HepG2 (cell line): ENCODE measurements around the gene PHTF2. TPM values are rescaled to one million over a fixed set of nuclear protein-coding genes. Genes with fewer than 3 reads are reported as not detected.
A peak's percentile ranks its signal among the peaks of the same experiment; 100 is the strongest.

ENCODE experiments used
- GATA4 ChIP-seq: sonication (generic); IDR thresholded peaks from 2 replicates; pipeline ENCODE4 v1.6.1; 2016; ENCODE audit warnings: antibody characterized with exemption, low read depth, borderline replicate concordance
- HOXA9 ChIP-seq: sonication (generic); formaldehyde crosslinking; IDR thresholded peaks from 2 replicates; pipeline ENCODE4 v1.8.1; 2022; ENCODE audit warnings: missing genetic modification reagents, mild to moderate bottlenecking, moderate library complexity, borderline replicate concordance
- KDM5A ChIP-seq: fragments of 200-600 bp; sonication (generic); IDR thresholded peaks from 2 replicates; pipeline ENCODE4 v1.7.0; 2018; ENCODE audit warnings: antibody characterized with exemption, mild to moderate bottlenecking, low read length, borderline replicate concordance
- MATR3 ChIP-seq: sonication (generic); formaldehyde crosslinking; IDR thresholded peaks from 2 replicates; pipeline ENCODE4 v1.4.0; 2020; ENCODE audit warnings: missing genetic modification reagents
- MEIS2 ChIP-seq: sonication (generic); formaldehyde crosslinking; IDR thresholded peaks from 2 replicates; pipeline ENCODE4 v1.9.0; 2021; ENCODE audit warnings: mild to moderate bottlenecking, missing genetic modification reagents
- NCOA2 ChIP-seq: sonication (generic); formaldehyde crosslinking; IDR thresholded peaks from 2 replicates; pipeline ENCODE4 v1.8.0; 2022; ENCODE audit warnings: inconsistent platforms
- TAF15 ChIP-seq: fragments of 200-400 bp; formaldehyde crosslinking; IDR thresholded peaks from one replicate; pipeline ENCODE4 v1.6.1; 2018; ENCODE audit warnings: mild to moderate bottlenecking, low read depth, low read length; ENCODE audit not compliant: poor library complexity, severe bottlenecking
- ZFYVE20 ChIP-seq: sonication (generic); formaldehyde crosslinking; IDR thresholded peaks from 2 replicates; pipeline ENCODE4 v1.8.0; 2023; ENCODE audit warnings: low read depth, mild to moderate bottlenecking, moderate library complexity, missing genetic modification reagents, borderline replicate concordance
- ZNF205 ChIP-seq: IDR thresholded peaks from 2 replicates; pipeline ENCODE4 v1.6.1; 2018; ENCODE audit warnings: missing biosample characterization, missing genetic modification reagents
- ZNF326 ChIP-seq: sonication (generic); formaldehyde crosslinking; IDR thresholded peaks from 2 replicates; pipeline ENCODE4 v1.4.0; 2020; ENCODE audit warnings: missing genetic modification reagents, borderline replicate concordance
- ZNF33B ChIP-seq: sonication (generic); formaldehyde crosslinking; IDR thresholded peaks from 2 replicates; pipeline ENCODE4 v1.5.1; 2020; ENCODE audit warnings: mild to moderate bottlenecking, missing genetic modification reagents
- ZNF446 ChIP-seq: sonication (generic); formaldehyde crosslinking; IDR thresholded peaks from 2 replicates; pipeline ENCODE4 v1.5.0; 2020; ENCODE audit warnings: mild to moderate bottlenecking, missing genetic modification reagents
- ZNF614 ChIP-seq: IDR thresholded peaks from 2 replicates; pipeline ENCODE4 v1.6.1; 2018; ENCODE audit warnings: missing biosample characterization, missing genetic modification reagents, inconsistent platforms, borderline replicate concordance
- ZNF781 ChIP-seq: sonication (generic); formaldehyde crosslinking; IDR thresholded peaks from 2 replicates; pipeline ENCODE4 v1.5.1; 2020; ENCODE audit warnings: borderline replicate concordance, mild to moderate bottlenecking, missing genetic modification reagents; ENCODE audit errors: not compliant biosample characterization
- ZNF788 ChIP-seq: sonication (generic); formaldehyde crosslinking; IDR thresholded peaks from 2 replicates; pipeline ENCODE4 v1.5.0; 2020; ENCODE audit warnings: mild to moderate bottlenecking, missing genetic modification reagents, borderline replicate concordance
- polyA plus RNA-seq, 8 experiments: library from polyadenylated mRNA; depleted of rRNA in 3 of 8; stranded (reverse) in 7 of 8; unstranded in 1 of 8; fragments of >200 nt; fragmentation: Illumina TruSeq in 4 of 8; extraction: Trizol in 4 of 8; gene quantifications; 2 replicates each; pipeline versions ENCODE4 v1.2.1 to v1.2.3, GENCODE V29; 2011 to 2016; ENCODE audit warnings: low read depth in 4 of 8, missing spikeins in 1 of 8, mixed read lengths in 1 of 8; ENCODE audit not compliant: insufficient read depth in 1 of 8
- total RNA-seq, 5 experiments: library from RNA; depleted of rRNA; stranded (reverse); fragments of >200 nt; fragmentation: Illumina TruSeq; extraction: Trizol; gene quantifications; 2 replicates each; pipeline ENCODE4 v1.2.3, GENCODE V29; 2016; ENCODE audit warnings: low read depth in 1 of 5
- TF ChIP-seq, protein P1 (sequence below): sonication (generic); formaldehyde crosslinking; IDR thresholded peaks from 2 replicates; pipeline ENCODE4 v1.4.0; 2020; ENCODE audit warnings: mild to moderate bottlenecking, missing genetic modification reagents
- TF ChIP-seq, protein P2 (sequence below): sonication (generic); formaldehyde crosslinking; conservative IDR thresholded peaks from 2 replicates; pipeline ENCODE4 v1.8.0; 2022; ENCODE audit warnings: low read depth, missing genetic modification reagents
- TF ChIP-seq, protein P3 (sequence below): sonication (generic); formaldehyde crosslinking; IDR thresholded peaks from 2 replicates; pipeline ENCODE4 v1.4.0; 2020; ENCODE audit warnings: mild to moderate bottlenecking, low read depth, missing genetic modification reagents

The PHTF2 gene
- total and polyA plus RNA-seq, 2 of the 13 experiments (the other 11 are each of a cell fraction or from before 2014, with no cell fraction given): 7.4 to 10.2 TPM

GRCh38 chr7:77798394-77799077 is at the start of gene PHTF2, which contains the start of gene TMEM60 (continued):
- TF ChIP-seq ZNF205 (CRISPR knock-in tag) (peak; percentile 62; the same call in 1 of the 2 replicates), ZNF788 (CRISPR knock-in tag) (peak; percentile 56; the same call in 1 of the 2 replicates), ZNF33B (CRISPR knock-in tag) (peak; percentile 67; the same call in 1 of the 2 replicates), ZNF446 (CRISPR knock-in tag) (peak; percentile 31; the same call in 1 of the 2 replicates), HOXA9 (CRISPR knock-in tag) (peak; percentile 64), NCOA2 (CRISPR knock-in tag) (peak; percentile 32; the same call in 1 of the 2 replicates), KDM5A (peak; percentile 17; the same call in 1 of the 2 replicates), ZFYVE20 (CRISPR knock-in tag) (no peak), ZNF326 (CRISPR knock-in tag) (no peak), GATA4 (no peak), MATR3 (CRISPR knock-in tag) (no peak), ZNF614 (CRISPR knock-in tag) (peak; percentile 69; the same call in 1 of the 2 replicates), ZNF781 (CRISPR knock-in tag) (no peak), MEIS2 (CRISPR knock-in tag) (no peak; the same call in 1 of the 2 replicates), TAF15 (peak; percentile 17)
- TF ChIP-seq, protein P1, sequence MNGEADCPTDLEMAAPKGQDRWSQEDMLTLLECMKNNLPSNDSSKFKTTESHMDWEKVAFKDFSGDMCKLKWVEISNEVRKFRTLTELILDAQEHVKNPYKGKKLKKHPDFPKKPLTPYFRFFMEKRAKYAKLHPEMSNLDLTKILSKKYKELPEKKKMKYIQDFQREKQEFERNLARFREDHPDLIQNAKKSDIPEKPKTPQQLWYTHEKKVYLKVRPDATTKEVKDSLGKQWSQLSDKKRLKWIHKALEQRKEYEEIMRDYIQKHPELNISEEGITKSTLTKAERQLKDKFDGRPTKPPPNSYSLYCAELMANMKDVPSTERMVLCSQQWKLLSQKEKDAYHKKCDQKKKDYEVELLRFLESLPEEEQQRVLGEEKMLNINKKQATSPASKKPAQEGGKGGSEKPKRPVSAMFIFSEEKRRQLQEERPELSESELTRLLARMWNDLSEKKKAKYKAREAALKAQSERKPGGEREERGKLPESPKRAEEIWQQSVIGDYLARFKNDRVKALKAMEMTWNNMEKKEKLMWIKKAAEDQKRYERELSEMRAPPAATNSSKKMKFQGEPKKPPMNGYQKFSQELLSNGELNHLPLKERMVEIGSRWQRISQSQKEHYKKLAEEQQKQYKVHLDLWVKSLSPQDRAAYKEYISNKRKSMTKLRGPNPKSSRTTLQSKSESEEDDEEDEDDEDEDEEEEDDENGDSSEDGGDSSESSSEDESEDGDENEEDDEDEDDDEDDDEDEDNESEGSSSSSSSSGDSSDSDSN (CRISPR knock-in tag): peak; percentile 99
- TF ChIP-seq, protein P2, sequence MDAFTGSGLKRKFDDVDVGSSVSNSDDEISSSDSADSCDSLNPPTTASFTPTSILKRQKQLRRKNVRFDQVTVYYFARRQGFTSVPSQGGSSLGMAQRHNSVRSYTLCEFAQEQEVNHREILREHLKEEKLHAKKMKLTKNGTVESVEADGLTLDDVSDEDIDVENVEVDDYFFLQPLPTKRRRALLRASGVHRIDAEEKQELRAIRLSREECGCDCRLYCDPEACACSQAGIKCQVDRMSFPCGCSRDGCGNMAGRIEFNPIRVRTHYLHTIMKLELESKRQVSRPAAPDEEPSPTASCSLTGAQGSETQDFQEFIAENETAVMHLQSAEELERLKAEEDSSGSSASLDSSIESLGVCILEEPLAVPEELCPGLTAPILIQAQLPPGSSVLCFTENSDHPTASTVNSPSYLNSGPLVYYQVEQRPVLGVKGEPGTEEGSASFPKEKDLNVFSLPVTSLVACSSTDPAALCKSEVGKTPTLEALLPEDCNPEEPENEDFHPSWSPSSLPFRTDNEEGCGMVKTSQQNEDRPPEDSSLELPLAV (CRISPR knock-in tag): no peak
- TF ChIP-seq, protein P3, sequence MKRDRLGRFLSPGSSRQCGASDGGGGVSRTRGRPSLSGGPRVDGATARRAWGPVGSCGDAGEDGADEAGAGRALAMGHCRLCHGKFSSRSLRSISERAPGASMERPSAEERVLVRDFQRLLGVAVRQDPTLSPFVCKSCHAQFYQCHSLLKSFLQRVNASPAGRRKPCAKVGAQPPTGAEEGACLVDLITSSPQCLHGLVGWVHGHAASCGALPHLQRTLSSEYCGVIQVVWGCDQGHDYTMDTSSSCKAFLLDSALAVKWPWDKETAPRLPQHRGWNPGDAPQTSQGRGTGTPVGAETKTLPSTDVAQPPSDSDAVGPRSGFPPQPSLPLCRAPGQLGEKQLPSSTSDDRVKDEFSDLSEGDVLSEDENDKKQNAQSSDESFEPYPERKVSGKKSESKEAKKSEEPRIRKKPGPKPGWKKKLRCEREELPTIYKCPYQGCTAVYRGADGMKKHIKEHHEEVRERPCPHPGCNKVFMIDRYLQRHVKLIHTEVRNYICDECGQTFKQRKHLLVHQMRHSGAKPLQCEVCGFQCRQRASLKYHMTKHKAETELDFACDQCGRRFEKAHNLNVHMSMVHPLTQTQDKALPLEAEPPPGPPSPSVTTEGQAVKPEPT (CRISPR knock-in tag): no peak
